ENCODE measurements around the gene ERBB2.

- TF ChIP-seq EZH2phosphoT487 (IDR thresholded peaks at IDR 0.05; ENCODE audit: insufficient read depth, low read depth): no peak
- TF ChIP-seq EZH2 (IDR thresholded peaks at IDR 0.05; ENCODE audit: insufficient read depth, poor library complexity, severe bottlenecking): no peak
Measured at GRCh38 chr17:39674179-39674578, 25.7 kb upstream of the ERBB2 start.

Measured in GM23248 (cell line).